Measurements from ENCODE around the gene PPIG. TPM values are rescaled to one million over a fixed set of nuclear protein-coding genes. Genes with fewer than 3 reads are reported as not detected.

PPIG gene
- total and polyA plus RNA-seq, 12 donors = 15.4 to 111 (median 47.9) TPM

DNA sequence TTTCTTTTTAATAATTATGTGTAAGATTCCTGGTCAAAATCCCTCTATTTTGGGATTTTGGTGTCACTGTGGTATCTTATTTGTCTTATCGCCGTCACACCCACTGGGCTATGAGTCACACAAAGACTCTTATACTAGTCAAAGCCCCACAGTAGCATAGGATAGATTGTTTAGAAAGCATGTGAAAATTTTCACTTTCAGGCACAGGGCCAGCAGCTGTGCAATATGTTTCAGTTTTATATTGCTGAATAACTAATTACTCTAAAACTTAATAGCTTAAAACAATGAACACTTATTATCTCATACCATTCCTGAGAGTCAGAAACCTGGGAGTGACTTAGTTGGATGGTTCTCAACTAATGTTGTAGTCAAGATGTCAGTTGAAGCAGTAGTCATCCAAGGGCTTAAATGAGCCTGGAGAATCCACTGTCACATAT, 86.1 kb downstream of the PPIG start:
- Histone ChIP-seq H3K4me1 (replicated peaks in 1 of 2) (no peaks in the 10 kb centered on the region), H3K9me3 (replicated peaks in 1 of 3) (no peaks in the 10 kb centered on the region), H3K27me3 (no peaks in the 10 kb centered on the region), H3K4me3 (no peak overlapping the region), H3K27ac (no peak overlapping the region), H3K36me3 (replicated peaks in 1 of 2) (no peaks in the 10 kb centered on the region)
- TF ChIP-seq POLR2A (IDR thresholded peaks at IDR 0.05) = no peak
- TF ChIP-seq, protein P1, sequence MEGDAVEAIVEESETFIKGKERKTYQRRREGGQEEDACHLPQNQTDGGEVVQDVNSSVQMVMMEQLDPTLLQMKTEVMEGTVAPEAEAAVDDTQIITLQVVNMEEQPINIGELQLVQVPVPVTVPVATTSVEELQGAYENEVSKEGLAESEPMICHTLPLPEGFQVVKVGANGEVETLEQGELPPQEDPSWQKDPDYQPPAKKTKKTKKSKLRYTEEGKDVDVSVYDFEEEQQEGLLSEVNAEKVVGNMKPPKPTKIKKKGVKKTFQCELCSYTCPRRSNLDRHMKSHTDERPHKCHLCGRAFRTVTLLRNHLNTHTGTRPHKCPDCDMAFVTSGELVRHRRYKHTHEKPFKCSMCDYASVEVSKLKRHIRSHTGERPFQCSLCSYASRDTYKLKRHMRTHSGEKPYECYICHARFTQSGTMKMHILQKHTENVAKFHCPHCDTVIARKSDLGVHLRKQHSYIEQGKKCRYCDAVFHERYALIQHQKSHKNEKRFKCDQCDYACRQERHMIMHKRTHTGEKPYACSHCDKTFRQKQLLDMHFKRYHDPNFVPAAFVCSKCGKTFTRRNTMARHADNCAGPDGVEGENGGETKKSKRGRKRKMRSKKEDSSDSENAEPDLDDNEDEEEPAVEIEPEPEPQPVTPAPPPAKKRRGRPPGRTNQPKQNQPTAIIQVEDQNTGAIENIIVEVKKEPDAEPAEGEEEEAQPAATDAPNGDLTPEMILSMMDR (IDR thresholded peaks at IDR 0.05) = no peak
- intact Hi-C loops (cut with DNase I) = no loop called here
- no peak for DNase-seq
- 73 to 84% (median 79%) methylated on average over 2 of the region's 2 CpGs for WGBS, 4 donors

DNA sequence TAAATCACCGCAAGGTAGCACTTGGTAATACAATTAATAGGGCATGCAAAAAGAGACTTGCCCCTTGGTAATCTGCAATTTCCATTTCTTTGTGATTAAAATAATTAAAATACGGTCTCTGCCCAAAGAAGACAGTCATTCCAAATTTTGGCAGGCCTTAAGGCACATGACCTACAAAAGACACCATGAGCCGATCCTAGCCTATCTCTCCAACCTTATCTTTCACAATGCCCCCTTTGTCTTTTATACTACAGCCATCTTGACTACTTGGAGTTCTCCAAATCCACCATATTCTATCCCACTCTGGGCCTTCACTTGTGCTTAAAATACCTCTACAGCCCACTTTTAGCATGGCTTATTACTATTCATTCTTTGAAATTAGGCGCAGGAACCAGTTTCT, 86.8 kb downstream of the PPIG start:
- no peak for TF ChIP-seq POLR2A (IDR thresholded peaks at IDR 0.05)
- TF ChIP-seq, protein P1 (IDR thresholded peaks at IDR 0.05) = no peak
- Histone ChIP-seq H3K4me3 (no peak overlapping the region), H3K36me3 (replicated peaks in 1 of 2) (no peaks in the 10 kb centered on the region), H3K4me1 (replicated peaks in 1 of 2) (no peaks in the 10 kb centered on the region), H3K27me3 (no peaks in the 10 kb centered on the region), H3K27ac (no peak overlapping the region), H3K9me3 (replicated peaks in 1 of 3) (no peaks in the 10 kb centered on the region)
- no peak for DNase-seq
- WGBS, 4 donors = 89 to 96% (median 95%) methylated on average over 4 of the region's 4 CpGs
- intact Hi-C loops (cut with DNase I) = no loop called here

DNA sequence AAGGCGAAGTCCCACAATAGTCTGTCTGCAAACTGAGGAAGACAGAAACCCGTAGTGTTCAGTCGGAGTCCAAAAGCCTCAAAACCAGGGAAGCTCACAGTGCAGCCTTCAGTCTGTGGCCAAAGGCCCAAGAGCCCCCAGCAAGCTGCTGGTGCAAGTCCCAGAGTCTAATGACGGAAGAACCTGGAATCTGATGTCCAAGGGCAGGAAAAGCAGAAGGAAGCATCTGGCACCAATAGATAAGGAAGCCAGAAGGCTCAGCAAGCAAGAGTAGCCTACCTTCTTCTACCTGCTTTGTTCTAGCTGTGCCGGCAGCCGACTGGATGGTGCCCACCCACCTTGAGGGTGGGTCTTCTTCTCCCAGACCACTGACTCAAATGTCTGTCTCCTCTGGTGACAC, 88.3 kb downstream of the PPIG start:
- Histone ChIP-seq H3K9me3 (replicated peaks in 1 of 3) (no peaks in the 10 kb centered on the region), H3K4me1 (replicated peaks in 1 of 2) (no peaks in the 10 kb centered on the region), H3K4me3 (no peak overlapping the region), H3K36me3 (replicated peaks in 1 of 2) (no peaks in the 10 kb centered on the region), H3K27me3 (no peaks in the 10 kb centered on the region), H3K27ac (no peak overlapping the region)
- no peak for DNase-seq
- WGBS, 4 donors = 57 to 76% (median 73%) methylated on average over 6 of the region's 6 CpGs
- TF ChIP-seq POLR2A (IDR thresholded peaks at IDR 0.05) = no peak
- TF ChIP-seq, protein P1 (IDR thresholded peaks at IDR 0.05) = no peak
- intact Hi-C loops (cut with DNase I) = no loop called here

DNA sequence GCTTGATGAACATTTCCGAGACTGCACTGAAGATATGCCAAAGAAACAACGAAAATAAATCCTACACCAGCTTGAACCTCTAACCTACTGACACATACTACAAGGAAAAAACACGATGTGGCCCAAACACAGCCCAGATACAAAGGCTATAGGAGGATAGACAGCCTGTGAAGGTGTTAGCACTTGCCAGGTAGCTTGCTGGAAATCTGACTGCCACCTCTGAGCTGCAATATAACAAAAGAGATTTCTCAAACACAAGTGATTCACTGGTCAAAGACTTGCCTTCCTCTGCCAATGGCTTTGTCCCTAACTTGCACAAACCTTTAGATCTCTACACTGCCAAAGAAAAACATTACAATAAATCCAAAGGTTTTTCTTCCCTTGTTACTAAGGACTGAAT, 89.0 kb downstream of the PPIG start:
- no peak for DNase-seq
- Histone ChIP-seq H3K4me3 (no peak overlapping the region), H3K27me3 (no peaks in the 10 kb centered on the region), H3K4me1 (replicated peaks in 1 of 2) (no peaks in the 10 kb centered on the region), H3K36me3 (replicated peaks in 1 of 2) (no peaks in the 10 kb centered on the region), H3K27ac (no peak overlapping the region), H3K9me3 (replicated peaks in 1 of 3) (no peaks in the 10 kb centered on the region)
- TF ChIP-seq, protein P1 (IDR thresholded peaks at IDR 0.05) = no peak
- TF ChIP-seq POLR2A (IDR thresholded peaks at IDR 0.05) = no peak
- WGBS, 4 donors = 46 to 60% (median 50%) methylated on average over 3 of the region's 3 CpGs
- intact Hi-C loops (cut with DNase I) = no loop called here

Measured in adrenal gland (tissue), 12 donors.